OCI-LY7 (cell line): ENCODE results near the gene ZNF672. TPM values are rescaled to one million over a fixed set of nuclear protein-coding genes. Genes with fewer than 3 reads are reported as not detected.
"Not testable (repeated sequence)": the region's sequence is repeated elsewhere in the genome, so short reads cannot be mapped to it uniquely, and the experiment has no call there.

Experiments
- BruUV-seq: library from RNA; stranded (reverse); fragments of 400-500 nt; replicated peaks from 2 replicates; lab custom pipeline; 2021; lab: Mats Ljungman, UMichigan
- CTCF ChIA-PET: fragments of 300-600 bp; sonication (Branson Sonifier 250); formaldehyde crosslinking; loops from one replicate; lab custom pipeline; 2022; ENCODE audit warnings: antibody characterized with exemption; ENCODE audit not compliant: unreplicated experiment; lab: Charles Lee
- POLR2A ChIA-PET: fragments of 300-600 bp; sonication (Branson Sonifier 250); formaldehyde crosslinking; loops from one replicate; lab custom pipeline; 2022; ENCODE audit warnings: antibody characterized with exemption; lab: Charles Lee
- DNase-seq: peaks from one replicate; pipeline ENCODE4 v3.0.0-alpha.2; 2015; ENCODE audit warnings: low spot score
- H2AFZ ChIP-seq: fragments of 200-600 bp; sonication (generic), shearing (Covaris generic); 2 replicates; pipeline ENCODE4 v1.6.1; 2014; ENCODE audit warnings: mild to moderate bottlenecking, antibody characterized with exemption, low read length, moderate library complexity
- H3K27ac ChIP-seq: fragments of 200-600 bp; sonication (generic); 2 replicates; pipeline ENCODE4 v1.5.1; 2014; ENCODE audit warnings: mixed run types, low read depth, mild to moderate bottlenecking, moderate library complexity, low read length, inconsistent platforms; ENCODE audit not compliant: poor library complexity, severe bottlenecking
- H3K36me3 ChIP-seq: fragments of 200-600 bp; sonication (generic); 2 replicates; pipeline ENCODE4 v1.6.1; 2014; ENCODE audit warnings: mild to moderate bottlenecking, antibody characterized with exemption, low read length, moderate library complexity, mixed read lengths; ENCODE audit not compliant: insufficient read depth
- H3K4me1 ChIP-seq: fragments of 200-600 bp; sonication (generic); 2 replicates; pipeline ENCODE4 v1.5.1; 2014; ENCODE audit warnings: mild to moderate bottlenecking, low read length; ENCODE audit not compliant: insufficient read depth, poor library complexity, severe bottlenecking
- H3K4me2 ChIP-seq: fragments of 200-600 bp; sonication (generic); 2 replicates; pipeline ENCODE4 v1.6.1; 2014; ENCODE audit warnings: mild to moderate bottlenecking, low read length
- H3K4me3 ChIP-seq: fragments of 200-600 bp; sonication (generic); 2 replicates; pipeline ENCODE4 v1.5.1; 2014; ENCODE audit warnings: mild to moderate bottlenecking, low read depth, low read length; ENCODE audit not compliant: poor library complexity, severe bottlenecking
- H3K79me2 ChIP-seq: fragments of 200-600 bp; sonication (generic); 2 replicates; pipeline ENCODE4 v1.6.1; 2016; ENCODE audit warnings: low read depth, mild to moderate bottlenecking, low read length, moderate library complexity, mixed read lengths; ENCODE audit not compliant: insufficient read depth
- H3K9me2 ChIP-seq: fragments of 200-600 bp; sonication (generic); 2 replicates; pipeline ENCODE4 v1.6.1; 2016; ENCODE audit warnings: mild to moderate bottlenecking, low read length, mixed read lengths; ENCODE audit not compliant: insufficient read depth
- H3K9me3 ChIP-seq: fragments of 200-600 bp; sonication (generic); 2 replicates; pipeline ENCODE4 v1.6.1; 2014; ENCODE audit warnings: mild to moderate bottlenecking, mixed run types, low read length, mixed read lengths
- H4K20me1 ChIP-seq: fragments of 200-600 bp; sonication (generic); 2 replicates; pipeline ENCODE4 v1.6.1; 2014; ENCODE audit warnings: mild to moderate bottlenecking, antibody characterized with exemption, low read length, moderate library complexity, mixed read lengths; ENCODE audit not compliant: insufficient read depth
- EZH2phosphoT487 ChIP-seq: fragments of 200-600 bp; sonication (generic); IDR thresholded peaks from 2 replicates; pipeline ENCODE4 v1.6.1; 2018; ENCODE audit warnings: low read depth, borderline replicate concordance, mild to moderate bottlenecking, mixed run types, antibody characterized with exemption, low read length, moderate library complexity, mixed read lengths
- intact Hi-C: fragments of 100-400 bp; cut with micrococcal nuclease; formaldehyde crosslinking; loops from one replicate; pipeline ENCODE4 v1.10.0; 2022; ENCODE audit not compliant: unreplicated experiment
- total RNA-seq, 2 experiments: library from RNA; depleted of rRNA in 1 of 2; stranded (reverse); fragments of >200 nt in 1 of 2; shearing (Covaris generic) in 1 of 2; gene quantifications; 2 replicates each; pipeline ENCODE4 v1.2.3, GENCODE V29; 2014 to 2022
- TF ChIP-seq, protein P1 (sequence below): fragments of 200-600 bp; sonication (generic); conservative IDR thresholded peaks from 2 replicates; pipeline ENCODE4 v1.5.1; 2014; ENCODE audit warnings: mild to moderate bottlenecking, antibody characterized with exemption, low read length, moderate library complexity, mixed read lengths

The ZNF672 gene
- total RNA-seq, 2 experiments from 2014 or later = 52.7 to 56.1 TPM

DNA sequence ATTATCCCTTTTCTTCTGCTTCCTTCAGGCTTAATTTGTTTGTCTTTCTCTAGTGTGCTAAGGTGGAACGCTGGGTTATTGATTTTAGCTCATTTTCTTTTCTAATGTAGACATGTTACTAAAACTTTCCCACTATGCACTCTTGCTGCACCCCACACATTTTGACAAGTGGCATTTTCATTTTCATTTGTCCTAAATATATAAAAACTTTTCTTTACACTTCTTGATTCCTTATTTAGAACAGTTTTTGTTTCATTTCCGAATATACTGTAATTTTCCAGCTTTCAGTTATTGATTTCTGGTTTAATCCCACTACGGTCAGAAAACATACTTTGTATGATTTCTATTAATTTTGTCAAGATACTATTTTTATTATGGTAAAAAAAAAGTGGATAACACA is 37.6 kb upstream of the ZNF672 start:
- POLR2A ChIA-PET = interaction anchor here (0.9 to 1.5 kb wide), 2 partner anchors 14 to 26 kb away, joined by 3 to 4 read pairs; no protein-coding TSS in a partner anchor
- no TSS peak for BruUV-seq

GRCh38 chr1:248802454-248802853 is 35.6 kb upstream of the ZNF672 start:
- no peak for DNase-seq
- intact Hi-C loops = no loop called here
- Histone ChIP-seq H3K79me2 (no peaks in the 10 kb centered on the region), H2AFZ (no peak overlapping the region), H3K4me3 (no peak overlapping the region), H3K9me2 (no peaks in the 10 kb centered on the region), H3K4me2 (no peak overlapping the region), H3K27ac (no peak overlapping the region), H3K4me1 (peaks cover 25% of the 10 kb centered on the region), H4K20me1 (no peaks in the 10 kb centered on the region), H3K36me3 (no peaks in the 10 kb centered on the region), H3K9me3 (no peaks in the 10 kb centered on the region)
- CTCF ChIA-PET = no interaction called here
- BruUV-seq = no TSS peak
- TF ChIP-seq EZH2phosphoT487 = no peak
- TF ChIP-seq, protein P1, sequence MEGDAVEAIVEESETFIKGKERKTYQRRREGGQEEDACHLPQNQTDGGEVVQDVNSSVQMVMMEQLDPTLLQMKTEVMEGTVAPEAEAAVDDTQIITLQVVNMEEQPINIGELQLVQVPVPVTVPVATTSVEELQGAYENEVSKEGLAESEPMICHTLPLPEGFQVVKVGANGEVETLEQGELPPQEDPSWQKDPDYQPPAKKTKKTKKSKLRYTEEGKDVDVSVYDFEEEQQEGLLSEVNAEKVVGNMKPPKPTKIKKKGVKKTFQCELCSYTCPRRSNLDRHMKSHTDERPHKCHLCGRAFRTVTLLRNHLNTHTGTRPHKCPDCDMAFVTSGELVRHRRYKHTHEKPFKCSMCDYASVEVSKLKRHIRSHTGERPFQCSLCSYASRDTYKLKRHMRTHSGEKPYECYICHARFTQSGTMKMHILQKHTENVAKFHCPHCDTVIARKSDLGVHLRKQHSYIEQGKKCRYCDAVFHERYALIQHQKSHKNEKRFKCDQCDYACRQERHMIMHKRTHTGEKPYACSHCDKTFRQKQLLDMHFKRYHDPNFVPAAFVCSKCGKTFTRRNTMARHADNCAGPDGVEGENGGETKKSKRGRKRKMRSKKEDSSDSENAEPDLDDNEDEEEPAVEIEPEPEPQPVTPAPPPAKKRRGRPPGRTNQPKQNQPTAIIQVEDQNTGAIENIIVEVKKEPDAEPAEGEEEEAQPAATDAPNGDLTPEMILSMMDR = no peak
- POLR2A ChIA-PET = interaction anchor here (1.1 kb wide), 1 partner anchor 22 kb away, joined by 3 read pairs; no protein-coding TSS in a partner anchor

More for the DNA sequence above, 37.6 kb upstream of the ZNF672 start:
- CTCF ChIA-PET = no interaction called here
- no peaks in the 10 kb centered on the region for H3K36me3 ChIP-seq
- DNase-seq = no peak
- H3K4me1 ChIP-seq = peaks cover 13% of the 10 kb centered on the region
- H4K20me1 ChIP-seq = no peaks in the 10 kb centered on the region
- H3K9me2 ChIP-seq = no peaks in the 10 kb centered on the region
- no peaks in the 10 kb centered on the region for H3K9me3 ChIP-seq
- intact Hi-C loops = no loop called here
- H3K4me2 ChIP-seq = no peak overlapping the region
- H3K27ac ChIP-seq = no peak overlapping the region
- no peaks in the 10 kb centered on the region for H3K79me2 ChIP-seq
- H3K4me3 ChIP-seq = no peak overlapping the region
- no peak for TF ChIP-seq EZH2phosphoT487
- TF ChIP-seq, protein P1 = no peak
- H2AFZ ChIP-seq = no peak overlapping the region

- H3K4me1 ChIP-seq = peaks cover 25% of the 10 kb centered on the region
- H4K20me1 ChIP-seq, BruUV-seq, CTCF ChIA-PET, intact Hi-C loops, H3K4me2 ChIP-seq, H3K9me3 ChIP-seq, H3K79me2 ChIP-seq, H3K27ac ChIP-seq, H2AFZ ChIP-seq, H3K36me3 ChIP-seq, H3K4me3 ChIP-seq, DNase-seq, H3K9me2 ChIP-seq: not testable (repeated sequence)
- POLR2A ChIA-PET = interaction anchor here (0.7 kb wide), 1 partner anchor 48 kb away, joined by 3 read pairs; no protein-coding TSS in a partner anchor
These were observed 34.5 kb upstream of the ZNF672 start for GRCh38 chr1:248803501-248803900.
